GM18526 (cell line): Measurements from ENCODE around the gene PLXNA2.

ENCODE experiments used
- POLR2A ChIP-seq: IDR thresholded peaks from 3 replicates; pipeline ENCODE4 v1.6.1; 2011; ENCODE audit not compliant: insufficient read length; ENCODE audit errors: extremely low read depth

The PLXNA2 gene

GRCh38 chr1:208004851-208005250 lies 239.3 kb downstream of the PLXNA2 start:
- TF ChIP-seq POLR2A: no peak

GRCh38 chr1:208003241-208003640 lies 240.9 kb downstream of the PLXNA2 start:
- TF ChIP-seq POLR2A: no peak

GRCh38 chr1:208002672-208003071 lies 241.5 kb downstream of the PLXNA2 start:
- no peak for TF ChIP-seq POLR2A

GRCh38 chr1:208002078-208002477 lies 242.1 kb downstream of the PLXNA2 start:
- TF ChIP-seq POLR2A: no peak

GRCh38 chr1:208000504-208000903 lies 243.7 kb downstream of the PLXNA2 start:
- TF ChIP-seq POLR2A: no peak

- TF ChIP-seq POLR2A: no peak
Measured at GRCh38 chr1:207999972-208000371, 244.2 kb downstream of the PLXNA2 start.

- no peak for TF ChIP-seq POLR2A
Measured at GRCh38 chr1:207999274-207999915, 244.8 kb downstream of the PLXNA2 start.

- TF ChIP-seq POLR2A: no peak
Measured at GRCh38 chr1:207998691-207999090, 245.5 kb downstream of the PLXNA2 start.

GRCh38 chr1:207997486-207998268 lies 246.5 kb downstream of the PLXNA2 start:
- TF ChIP-seq POLR2A: no peak

GRCh38 chr1:207996636-207997035 lies 247.5 kb downstream of the PLXNA2 start:
- no peak for TF ChIP-seq POLR2A

- TF ChIP-seq POLR2A: no peak
Measured at GRCh38 chr1:207995576-207995975, 248.6 kb downstream of the PLXNA2 start.

- TF ChIP-seq POLR2A: no peak
Measured at GRCh38 chr1:207993477-207994445, 250.4 kb downstream of the PLXNA2 start.

GRCh38 chr1:207992677-207993236 lies 251.4 kb downstream of the PLXNA2 start:
- no peak for TF ChIP-seq POLR2A

GRCh38 chr1:207991583-207992026 lies 252.6 kb downstream of the PLXNA2 start:
- TF ChIP-seq POLR2A: no peak
